ENCODE data around the gene GDAP1L1. TPM values are rescaled to one million over a fixed set of nuclear protein-coding genes. Genes with fewer than 3 reads are reported as not detected.

GDAP1L1 gene
- total RNA-seq, 1 donor from 2014 or later: 0.26 TPM

DNA sequence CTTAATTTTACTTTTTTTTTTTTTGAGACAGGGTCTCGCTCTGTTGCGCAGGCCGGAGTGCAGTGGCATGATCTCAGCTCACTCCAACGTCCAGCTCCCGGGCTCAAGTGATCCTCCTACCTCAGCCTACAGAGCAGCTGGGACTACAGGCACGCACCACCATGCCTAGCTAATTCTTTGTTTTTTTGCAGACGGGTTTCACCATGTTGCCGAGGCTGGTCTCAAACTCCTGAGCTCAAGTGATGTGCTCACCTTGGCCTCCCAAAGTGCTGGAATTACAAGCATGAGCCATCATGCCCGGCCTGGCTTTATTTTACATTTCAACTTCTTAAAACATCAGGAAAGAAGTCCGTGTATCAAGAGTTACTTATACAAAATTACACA lies 42.3 kb upstream of the GDAP1L1 start:
- H3K9me3 ChIP-seq (ENCODE audit: low read depth): no peaks in the 10 kb centered on the region
- peaks cover 5% of the 10 kb centered on the region for H3K36me3 ChIP-seq
- no peak overlapping the region for H3K9ac ChIP-seq
- H3K4me2 ChIP-seq: no peak overlapping the region
- H3K4me1 ChIP-seq: peaks cover 12% of the 10 kb centered on the region
- no peak overlapping the region for H3K4me3 ChIP-seq
- DNase-seq (ENCODE audit: low spot score): no peak
- no peak overlapping the region for H3K4me3 Mint-ChIP-seq
- H3K27me3 ChIP-seq: no peaks in the 10 kb centered on the region
- H3K27me3 Mint-ChIP-seq (ENCODE audit: insufficient read depth, low read depth): no peaks in the 10 kb centered on the region
- H4K20me1 ChIP-seq (ENCODE audit: low read depth): peaks cover 73% of the 10 kb centered on the region
- no peaks in the 10 kb centered on the region for H3K9me3 Mint-ChIP-seq
- peaks cover 12% of the 10 kb centered on the region for H3K36me3 Mint-ChIP-seq
- TF ChIP-seq CTCF (IDR thresholded peaks at IDR 0.05) (no peak), EZH2 (IDR thresholded peaks at IDR 0.05) (no peak), EZH2phosphoT487 (IDR thresholded peaks at IDR 0.05) (no peak)
- peaks cover 32% of the 10 kb centered on the region for H3K4me1 Mint-ChIP-seq
- no peak overlapping the region for H3K27ac ChIP-seq
- H3F3A ChIP-seq (ENCODE audit: low read depth): peaks cover 3% of the 10 kb centered on the region
- H2AFZ ChIP-seq (replicated peaks): no peak overlapping the region
- no peak overlapping the region for H3K27ac Mint-ChIP-seq
- H3K79me2 ChIP-seq (ENCODE audit: low read depth): peaks cover 91% of the 10 kb centered on the region

DNA sequence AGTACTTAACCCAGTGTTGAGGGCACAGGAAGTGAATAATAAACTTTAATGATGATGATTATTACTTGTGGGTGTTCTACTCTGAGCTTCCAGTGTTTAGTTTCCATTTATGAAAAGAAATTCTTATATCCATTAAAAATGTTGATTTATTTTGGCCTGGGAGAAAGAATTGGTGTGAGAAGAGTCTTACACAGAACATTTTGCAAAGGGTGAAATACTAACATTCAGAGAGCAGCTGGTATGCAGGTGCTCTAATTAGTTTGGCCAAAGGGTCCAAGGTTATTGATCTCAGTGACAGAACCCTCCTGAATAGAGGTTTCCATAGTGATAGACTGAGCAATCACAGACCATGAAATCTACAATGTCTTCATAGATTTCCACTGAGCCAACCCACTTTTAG lies 41.0 kb upstream of the GDAP1L1 start:
- Histone ChIP-seq H3K27ac (no peak overlapping the region), H3K9me3 (ENCODE audit: low read depth) (no peaks in the 10 kb centered on the region), H2AFZ (replicated peaks) (no peak overlapping the region), H3K4me2 (no peak overlapping the region), H3K36me3 (no peaks in the 10 kb centered on the region), H4K20me1 (ENCODE audit: low read depth) (peaks cover 69% of the 10 kb centered on the region), H3K27me3 (no peaks in the 10 kb centered on the region), H3F3A (ENCODE audit: low read depth) (peaks cover 13% of the 10 kb centered on the region), H3K79me2 (ENCODE audit: low read depth) (peaks cover 90% of the 10 kb centered on the region), H3K9ac (no peak overlapping the region), H3K4me3 (no peak overlapping the region), H3K4me1 (peaks cover 12% of the 10 kb centered on the region)
- H3K27me3 Mint-ChIP-seq (ENCODE audit: insufficient read depth, low read depth): peaks cover 3% of the 10 kb centered on the region
- no peak for DNase-seq (ENCODE audit: low spot score)
- H3K4me1 Mint-ChIP-seq: peaks cover 35% of the 10 kb centered on the region
- peaks cover 8% of the 10 kb centered on the region for H3K36me3 Mint-ChIP-seq
- no peaks in the 10 kb centered on the region for H3K9me3 Mint-ChIP-seq
- TF ChIP-seq EZH2 (IDR thresholded peaks at IDR 0.05) (no peak), CTCF (IDR thresholded peaks at IDR 0.05) (no peak), EZH2phosphoT487 (IDR thresholded peaks at IDR 0.05) (no peak)
- no peak overlapping the region for H3K4me3 Mint-ChIP-seq
- H3K27ac Mint-ChIP-seq: peak overlapping the region; percentile 75

GRCh38 chr20:44207126-44207723 lies 39.9 kb upstream of the GDAP1L1 start:
- TF ChIP-seq EZH2 (IDR thresholded peaks at IDR 0.05) (no peak), CTCF (IDR thresholded peaks at IDR 0.05) (no peak), EZH2phosphoT487 (IDR thresholded peaks at IDR 0.05) (no peak)
- Histone ChIP-seq H3K4me2 (no peak overlapping the region), H3K36me3 (no peaks in the 10 kb centered on the region), H2AFZ (replicated peaks) (no peak overlapping the region), H3K27me3 (no peaks in the 10 kb centered on the region), H3K9ac (no peak overlapping the region), H3K4me3 (no peak overlapping the region), H3K9me3 (ENCODE audit: low read depth) (no peaks in the 10 kb centered on the region), H3K27ac (no peak overlapping the region), H3F3A (ENCODE audit: low read depth) (peaks cover 19% of the 10 kb centered on the region), H3K79me2 (ENCODE audit: low read depth) (peaks cover 91% of the 10 kb centered on the region), H3K4me1 (peaks cover 12% of the 10 kb centered on the region), H4K20me1 (ENCODE audit: low read depth) (peaks cover 60% of the 10 kb centered on the region)
- Mint-ChIP-seq H3K4me1 (peaks cover 46% of the 10 kb centered on the region), H3K4me3 (no peak overlapping the region), H3K36me3 (peaks cover 3% of the 10 kb centered on the region), H3K27me3 (ENCODE audit: insufficient read depth, low read depth) (peaks cover 3% of the 10 kb centered on the region), H3K27ac (no peak overlapping the region), H3K9me3 (no peaks in the 10 kb centered on the region)
- no peak for DNase-seq (ENCODE audit: low spot score)

Data from neural progenitor cell (in vitro differentiated cells).